ENCODE data around the gene MZT2B.

DNA sequence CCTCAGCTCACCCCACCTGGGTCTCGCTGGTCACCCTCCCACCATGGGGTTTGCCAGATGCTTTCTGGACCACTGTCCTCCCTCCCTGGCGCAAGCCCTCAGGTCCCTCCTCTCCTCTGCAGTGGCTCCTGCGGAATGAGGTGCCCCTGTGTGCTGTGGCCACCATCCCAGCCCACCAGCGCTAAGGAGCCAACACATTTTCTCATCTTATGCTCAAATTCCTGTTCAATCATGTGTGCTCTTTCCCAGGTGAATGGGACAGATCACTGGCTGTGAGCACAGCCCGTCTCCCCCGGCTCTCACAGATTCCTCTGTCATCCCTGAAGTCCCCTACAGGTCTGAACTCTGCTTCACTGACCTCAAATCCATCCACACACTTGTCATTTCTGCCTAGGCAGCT, 21.9 kb upstream of the MZT2B start:
- TF ChIP-seq, protein P1, sequence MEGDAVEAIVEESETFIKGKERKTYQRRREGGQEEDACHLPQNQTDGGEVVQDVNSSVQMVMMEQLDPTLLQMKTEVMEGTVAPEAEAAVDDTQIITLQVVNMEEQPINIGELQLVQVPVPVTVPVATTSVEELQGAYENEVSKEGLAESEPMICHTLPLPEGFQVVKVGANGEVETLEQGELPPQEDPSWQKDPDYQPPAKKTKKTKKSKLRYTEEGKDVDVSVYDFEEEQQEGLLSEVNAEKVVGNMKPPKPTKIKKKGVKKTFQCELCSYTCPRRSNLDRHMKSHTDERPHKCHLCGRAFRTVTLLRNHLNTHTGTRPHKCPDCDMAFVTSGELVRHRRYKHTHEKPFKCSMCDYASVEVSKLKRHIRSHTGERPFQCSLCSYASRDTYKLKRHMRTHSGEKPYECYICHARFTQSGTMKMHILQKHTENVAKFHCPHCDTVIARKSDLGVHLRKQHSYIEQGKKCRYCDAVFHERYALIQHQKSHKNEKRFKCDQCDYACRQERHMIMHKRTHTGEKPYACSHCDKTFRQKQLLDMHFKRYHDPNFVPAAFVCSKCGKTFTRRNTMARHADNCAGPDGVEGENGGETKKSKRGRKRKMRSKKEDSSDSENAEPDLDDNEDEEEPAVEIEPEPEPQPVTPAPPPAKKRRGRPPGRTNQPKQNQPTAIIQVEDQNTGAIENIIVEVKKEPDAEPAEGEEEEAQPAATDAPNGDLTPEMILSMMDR (IDR thresholded peaks at IDR 0.05; ENCODE audit: low read depth, low read length, poor library complexity, severe bottlenecking): no peak
- TF ChIP-seq EZH2phosphoT487 (IDR thresholded peaks at IDR 0.05; ENCODE audit: borderline replicate concordance, low read length): no peak
